HFFc6 (cell line): ENCODE data around the gene DEPDC7. TPM values are rescaled to one million over a fixed set of nuclear protein-coding genes. Genes with fewer than 3 reads are reported as not detected.
"Not testable (repeated sequence)": the region's sequence is repeated elsewhere in the genome, so short reads cannot be mapped to it uniquely, and the experiment has no call there.

Experiments used
- DNase-seq: peaks from one replicate; pipeline ENCODE4 v3.0.0-alpha.2; 2018
- H3K27ac Mint-ChIP-seq: 2 replicates; pipeline ENCODE4 v1.8.0; 2020; ENCODE audit warnings: mild to moderate bottlenecking, mixed read lengths
- H3K27me3 Mint-ChIP-seq: 2 replicates; pipeline ENCODE4 v1.8.0; 2021; ENCODE audit warnings: mild to moderate bottlenecking, moderate library complexity, mixed read lengths; ENCODE audit not compliant: insufficient read depth
- H3K36me3 Mint-ChIP-seq: 2 replicates; pipeline ENCODE4 v1.8.0; 2021; ENCODE audit warnings: low read depth, mixed read lengths
- H3K4me1 Mint-ChIP-seq: 2 replicates; pipeline ENCODE4 v1.8.0; 2020; ENCODE audit warnings: low read depth, mixed read lengths
- H3K4me3 Mint-ChIP-seq: 2 replicates; pipeline ENCODE4 v1.8.0; 2020; ENCODE audit warnings: mild to moderate bottlenecking, moderate library complexity, mixed read lengths
- H3K9me3 Mint-ChIP-seq: 2 replicates; pipeline ENCODE4 v1.8.0; 2020; ENCODE audit warnings: mild to moderate bottlenecking, mixed read lengths
- CTCF ChIP-seq: fragments of 200-600 bp; sonication (generic); IDR thresholded peaks from 2 replicates; pipeline ENCODE4 v1.5.0; 2021; ENCODE audit warnings: antibody characterized with exemption, mild to moderate bottlenecking
- total RNA-seq, 6 experiments: library from RNA; stranded (reverse); fragmentation: NEBNext Ultra II Directional; extraction: Animal tissue kit (Norgen Biotek cat#: 25700); gene quantifications; 2 replicates in 1 of 6; 3 replicates in 5 of 6; pipeline ENCODE4 v1.2.3, GENCODE V29; 2021

Gene DEPDC7
- total RNA-seq, 6 experiments from 2014 or later, result 14.5 to 19.1 (median 14.9) TPM

GRCh38 chr11:33040862-33041453 is 25.3 kb downstream of the DEPDC7 start:
- peaks cover 58% of the 10 kb centered on the region for H3K4me1 Mint-ChIP-seq
- DNase-seq, result no peak
- H3K27me3 Mint-ChIP-seq, result peaks cover 2% of the 10 kb centered on the region
- H3K36me3 Mint-ChIP-seq, result peaks cover 13% of the 10 kb centered on the region
- H3K27ac Mint-ChIP-seq, result peak overlapping the region; percentile 98
- peaks cover 5% of the 10 kb centered on the region for H3K9me3 Mint-ChIP-seq
- no peak for TF ChIP-seq CTCF
- peak overlapping the region; percentile 93 for H3K4me3 Mint-ChIP-seq

GRCh38 chr11:33043221-33043830 is 27.6 kb downstream of the DEPDC7 start:
- peak; percentile 84 for DNase-seq
- H3K4me1 Mint-ChIP-seq, result peaks cover 82% of the 10 kb centered on the region
- H3K4me3 Mint-ChIP-seq, result peak overlapping the region; percentile 66
- peak overlapping the region; percentile 77 for H3K27ac Mint-ChIP-seq
- no peak for TF ChIP-seq CTCF
- H3K27me3 Mint-ChIP-seq, result no peaks in the 10 kb centered on the region
- H3K36me3 Mint-ChIP-seq, result peaks cover 37% of the 10 kb centered on the region
- H3K9me3 Mint-ChIP-seq, result peaks cover 5% of the 10 kb centered on the region

- Mint-ChIP-seq H3K27ac (peak overlapping the region; percentile 77), H3K4me3 (peak overlapping the region; percentile 66), H3K27me3 (no peaks in the 10 kb centered on the region), H3K9me3 (peaks cover 5% of the 10 kb centered on the region), H3K4me1 (peaks cover 87% of the 10 kb centered on the region), H3K36me3 (peaks cover 41% of the 10 kb centered on the region)
- no peak for TF ChIP-seq CTCF
- peak; percentile 91 for DNase-seq
These were observed 28.6 kb downstream of the DEPDC7 start for GRCh38 chr11:33044285-33044756.

GRCh38 chr11:33045551-33046255 is 30.0 kb downstream of the DEPDC7 start:
- peaks cover 5% of the 10 kb centered on the region for H3K9me3 Mint-ChIP-seq
- peak; percentile 50 for DNase-seq
- H3K27ac Mint-ChIP-seq, result peak overlapping the region; percentile 71
- H3K36me3 Mint-ChIP-seq, result peaks cover 41% of the 10 kb centered on the region
- no peak for TF ChIP-seq CTCF
- no peaks in the 10 kb centered on the region for H3K27me3 Mint-ChIP-seq
- peaks cover 81% of the 10 kb centered on the region for H3K4me1 Mint-ChIP-seq
- peak overlapping the region; percentile 35 for H3K4me3 Mint-ChIP-seq

- H3K9me3 Mint-ChIP-seq, H3K4me3 Mint-ChIP-seq, H3K27me3 Mint-ChIP-seq, H3K27ac Mint-ChIP-seq, DNase-seq: not testable (repeated sequence)
- Mint-ChIP-seq H3K4me1 (peaks cover 51% of the 10 kb centered on the region), H3K36me3 (peaks cover 47% of the 10 kb centered on the region)
These were observed 33.0 kb downstream of the DEPDC7 start for GRCh38 chr11:33048701-33049100.

- not testable (repeated sequence) for H3K27me3 Mint-ChIP-seq
These were observed 34.1 kb downstream of the DEPDC7 start for GRCh38 chr11:33049565-33050408.

More at GRCh38 chr11:33049565-33050408, 34.1 kb downstream of the DEPDC7 start:
- not testable (repeated sequence) for H3K9me3 Mint-ChIP-seq, H3K27ac Mint-ChIP-seq, H3K4me3 Mint-ChIP-seq, DNase-seq
- H3K4me1 Mint-ChIP-seq, result peaks cover 49% of the 10 kb centered on the region
- H3K36me3 Mint-ChIP-seq, result peaks cover 45% of the 10 kb centered on the region
